ENCODE measurements around the gene PLEKHA7.

PLEKHA7 gene

GRCh38 chr11:16807306-16807705, 206.9 kb downstream of the PLEKHA7 start:
- no peak for TF ChIP-seq CTCF (IDR thresholded peaks at IDR 0.05; ENCODE audit: low read length, missing control alignments)
- H3K4me3 ChIP-seq (replicated peaks; ENCODE audit: low read depth, low read length) = no peak overlapping the region
- no peak for DNase-seq (ENCODE audit: low read depth)

- DNase-seq (ENCODE audit: low read depth) = no peak
- no peak overlapping the region for H3K4me3 ChIP-seq (replicated peaks; ENCODE audit: low read depth, low read length)
- TF ChIP-seq CTCF (IDR thresholded peaks at IDR 0.05; ENCODE audit: low read length, missing control alignments) = no peak
Measured at GRCh38 chr11:16806791-16807190, 207.4 kb downstream of the PLEKHA7 start.

- DNase-seq (ENCODE audit: low read depth) = no peak
- TF ChIP-seq CTCF (IDR thresholded peaks at IDR 0.05; ENCODE audit: low read length, missing control alignments) = no peak
- no peak overlapping the region for H3K4me3 ChIP-seq (replicated peaks; ENCODE audit: low read depth, low read length)
Measured at GRCh38 chr11:16805938-16806337, 208.3 kb downstream of the PLEKHA7 start.

GRCh38 chr11:16804104-16804947, 209.9 kb downstream of the PLEKHA7 start:
- DNase-seq (ENCODE audit: low read depth) = peak; percentile 93
- TF ChIP-seq CTCF (IDR thresholded peaks at IDR 0.05; ENCODE audit: low read length, missing control alignments) = no peak
- H3K4me3 ChIP-seq (replicated peaks; ENCODE audit: low read depth, low read length) = no peak overlapping the region

- no peak for TF ChIP-seq CTCF (IDR thresholded peaks at IDR 0.05; ENCODE audit: low read length, missing control alignments)
- no peak for DNase-seq (ENCODE audit: low read depth)
- no peak overlapping the region for H3K4me3 ChIP-seq (replicated peaks; ENCODE audit: low read depth, low read length)
Measured at GRCh38 chr11:16801288-16801980, 212.8 kb downstream of the PLEKHA7 start.

- H3K4me3 ChIP-seq (replicated peaks; ENCODE audit: low read depth, low read length) = no peak overlapping the region
- no peak for TF ChIP-seq CTCF (IDR thresholded peaks at IDR 0.05; ENCODE audit: low read length, missing control alignments)
- no peak for DNase-seq (ENCODE audit: low read depth)
Measured at GRCh38 chr11:16800382-16800781, 213.8 kb downstream of the PLEKHA7 start.
